ENCODE data around the gene CHRM4.

The CHRM4 gene

GRCh38 chr11:46391578-46392420 is at the start of gene CHRM4:
CHRM4 (minus strand) TSS chr11:46391776; CDS start chr11:46386557, 5,219 bp downstream.
- Histone ChIP-seq H3K4me3 (peak within 1 kb of the TSS; percentile 8 to 40 (median 29)), H3K27ac (no peak within 1 kb of the TSS)

- Histone ChIP-seq H3K4me3 (no peak overlapping the region), H3K27ac (no peak overlapping the region)
Observed at GRCh38 chr11:46438211-46438610, 46.6 kb upstream of the CHRM4 start.

- no peak overlapping the region for H3K27ac ChIP-seq
- no peak overlapping the region for H3K4me3 ChIP-seq
Observed at GRCh38 chr11:46437122-46437689, 45.6 kb upstream of the CHRM4 start.

GRCh38 chr11:46436113-46436512 is 44.5 kb upstream of the CHRM4 start:
- H3K27ac ChIP-seq, result no peak overlapping the region
- no peak overlapping the region for H3K4me3 ChIP-seq

GRCh38 chr11:46435679-46436078 is 44.1 kb upstream of the CHRM4 start:
- Histone ChIP-seq H3K27ac (no peak overlapping the region), H3K4me3 (no peak overlapping the region)

DNA sequence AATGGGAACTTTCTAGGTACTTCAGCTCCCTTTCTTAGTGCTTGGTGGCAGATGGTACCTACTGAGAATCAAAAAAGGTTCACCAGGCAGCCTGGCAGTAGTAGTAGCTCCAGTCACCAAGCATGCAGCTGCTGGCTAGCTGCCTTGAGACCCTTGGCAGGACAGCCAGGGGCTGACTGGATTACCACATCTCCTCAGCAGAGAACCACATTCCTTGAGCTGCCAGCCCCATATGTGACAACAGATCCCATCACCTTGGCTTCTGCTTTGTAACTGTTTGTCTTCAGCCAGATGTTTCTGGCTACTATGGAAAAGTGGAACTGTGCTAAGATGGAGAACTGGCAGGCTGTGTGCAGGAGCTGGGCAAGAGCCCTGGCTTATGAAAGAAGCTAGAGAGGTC is 39.6 kb upstream of the CHRM4 start:
- H3K4me3 ChIP-seq, result no peak overlapping the region
- H3K27ac ChIP-seq, result peak overlapping the region in 2 of 21 experiments; percentile 11 to 56

GRCh38 chr11:46429717-46430116 is 38.1 kb upstream of the CHRM4 start:
- H3K4me3 ChIP-seq, result no peak overlapping the region
- H3K27ac ChIP-seq, result peak overlapping the region in 4 of 21 experiments; percentile 19 to 56 (median 44)

DNA sequence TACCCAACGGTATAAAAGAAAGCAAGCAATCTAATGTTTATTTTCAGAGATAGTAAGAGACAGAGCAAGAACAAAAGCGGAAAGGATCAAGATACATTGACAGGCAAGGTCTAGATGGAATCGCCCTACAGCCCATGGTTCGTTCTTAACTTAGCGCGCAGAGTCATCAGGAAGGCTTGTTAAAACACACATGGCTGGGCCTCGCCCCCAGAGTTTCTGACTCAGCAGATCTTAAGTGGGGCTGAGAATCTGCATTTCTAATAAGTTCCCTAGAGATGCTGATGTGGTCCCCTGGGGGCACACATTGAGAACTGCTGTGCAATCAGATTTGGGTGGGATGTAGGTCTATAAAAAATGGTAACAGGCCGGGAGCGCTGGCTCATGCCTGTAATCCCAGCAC is 35.8 kb upstream of the CHRM4 start:
- no peak overlapping the region for H3K4me3 ChIP-seq
- H3K27ac ChIP-seq, result no peak overlapping the region

DNA sequence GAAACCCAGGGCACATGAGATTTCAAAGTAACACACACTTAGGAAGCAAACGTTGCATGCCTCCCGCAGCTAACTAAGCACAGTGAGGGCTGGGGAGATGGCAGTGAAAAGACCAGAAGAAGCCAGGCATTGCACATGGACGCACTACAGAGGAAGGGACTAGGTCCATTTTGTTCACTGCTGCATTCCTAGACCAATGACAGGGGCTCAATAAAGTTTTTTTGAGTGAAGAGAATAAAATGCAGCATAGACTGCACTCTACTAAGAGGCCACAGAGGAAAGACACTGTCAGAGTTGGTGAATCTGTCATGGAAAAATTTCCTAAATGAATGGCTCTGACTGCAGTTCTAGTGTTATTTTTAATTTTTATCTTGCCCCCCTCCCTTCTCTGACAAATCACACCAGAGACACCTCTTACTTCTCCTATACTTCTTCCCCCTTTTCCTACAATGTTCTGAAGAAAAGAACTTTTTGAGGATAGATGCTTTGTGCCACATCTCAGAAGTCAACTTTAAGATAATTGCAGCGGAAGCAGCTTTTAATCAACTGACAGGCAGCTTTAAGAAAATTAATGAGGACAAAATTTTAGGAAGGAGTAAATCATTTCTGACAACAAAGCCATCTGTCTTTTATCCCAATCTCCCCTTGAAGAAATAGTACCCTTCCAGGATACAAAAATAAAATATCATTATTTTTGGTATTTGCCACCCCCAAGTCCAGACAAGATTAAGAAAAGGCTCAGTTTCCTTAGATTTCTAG is 34.8 kb upstream of the CHRM4 start:
- Histone ChIP-seq H3K27ac (no peak overlapping the region), H3K4me3 (no peak overlapping the region)

GRCh38 chr11:46422588-46422987 is 31.0 kb upstream of the CHRM4 start:
- Histone ChIP-seq H3K4me3 (no peak overlapping the region), H3K27ac (no peak overlapping the region)

DNA sequence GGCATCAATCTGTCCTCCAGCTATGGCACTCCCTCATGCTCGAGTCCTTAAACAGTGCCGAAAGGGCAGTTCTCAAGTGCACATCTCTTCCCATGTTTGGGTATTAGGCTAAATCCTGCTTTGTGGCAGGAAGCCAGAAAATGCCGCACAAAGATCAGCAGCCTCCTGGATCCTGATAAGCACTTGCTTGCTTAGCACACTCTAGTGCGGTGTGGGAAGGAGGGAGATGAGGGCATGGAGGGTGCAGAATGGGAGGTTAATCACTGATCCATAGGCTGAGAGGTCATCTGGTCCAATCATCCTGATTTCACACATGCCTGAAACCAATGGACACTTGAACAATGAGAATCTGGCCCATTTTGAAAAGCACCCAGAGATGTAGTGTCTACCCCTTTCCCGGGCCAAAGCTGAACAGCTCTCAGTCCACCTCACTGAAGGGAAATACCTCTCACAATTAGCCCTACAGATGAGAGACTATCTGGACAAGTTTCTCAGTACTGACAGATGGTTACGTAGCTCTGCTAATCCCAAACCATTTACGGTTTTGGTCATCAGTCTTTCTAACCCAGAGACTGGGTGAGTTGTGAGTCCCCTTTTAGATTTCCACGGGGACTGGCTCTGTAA is 29.8 kb upstream of the CHRM4 start:
- Histone ChIP-seq H3K27ac (no peak overlapping the region), H3K4me3 (no peak overlapping the region)

- no peak overlapping the region for H3K27ac ChIP-seq
- no peak overlapping the region for H3K4me3 ChIP-seq
Observed at GRCh38 chr11:46420513-46420912, 28.9 kb upstream of the CHRM4 start.

- no peak overlapping the region for H3K27ac ChIP-seq
Observed at GRCh38 chr11:46418751-46419150, 27.2 kb upstream of the CHRM4 start.

DNA sequence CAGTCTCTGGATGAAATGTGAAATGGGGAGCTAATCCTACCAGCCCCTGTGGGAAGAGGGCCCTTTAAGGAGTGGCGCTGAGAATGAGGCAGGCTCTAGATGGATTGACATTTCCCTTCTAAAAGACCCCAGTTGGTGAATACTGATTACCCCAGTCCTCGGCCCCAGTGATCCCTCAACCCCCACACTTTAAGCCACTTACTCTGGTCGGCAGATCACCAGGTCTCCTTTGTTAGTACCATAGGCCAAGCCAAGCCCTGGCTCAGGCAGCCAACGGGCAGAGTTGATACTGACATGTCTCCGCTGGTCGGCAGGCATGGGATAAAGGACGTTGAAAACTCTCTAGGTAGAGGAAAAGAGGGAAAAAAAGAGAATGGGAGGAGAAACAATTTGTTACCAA is 26.1 kb upstream of the CHRM4 start:
- no peak overlapping the region for H3K4me3 ChIP-seq
- H3K27ac ChIP-seq, result no peak overlapping the region

More at GRCh38 chr11:46418751-46419150, 27.2 kb upstream of the CHRM4 start:
- H3K4me3 ChIP-seq, result no peak overlapping the region

DNA sequence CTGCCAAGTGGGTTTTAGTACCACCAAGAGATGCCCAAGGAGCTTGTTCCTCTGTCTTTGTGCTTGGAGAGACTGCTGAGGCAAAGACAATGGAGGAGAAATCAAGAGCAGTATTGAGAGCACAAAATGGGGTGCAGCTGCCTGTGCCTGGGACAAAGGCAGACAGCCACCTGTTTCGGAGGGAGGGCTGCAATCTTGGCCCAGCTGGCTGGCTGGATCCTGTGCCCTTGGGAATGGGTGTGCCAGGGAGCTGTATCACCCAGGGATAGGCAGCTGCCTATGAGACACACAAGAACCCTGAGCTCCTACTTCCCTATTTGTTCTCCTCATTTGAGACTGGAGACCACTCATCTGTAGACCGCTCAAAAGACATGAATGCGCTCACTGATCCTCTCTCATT is 23.3 kb upstream of the CHRM4 start:
- H3K4me3 ChIP-seq, result no peak overlapping the region
- no peak overlapping the region for H3K27ac ChIP-seq

- Histone ChIP-seq H3K27ac (no peak overlapping the region), H3K4me3 (no peak overlapping the region)
Observed at GRCh38 chr11:46414466-46414796, 22.9 kb upstream of the CHRM4 start.

- Histone ChIP-seq H3K27ac (no peak overlapping the region), H3K4me3 (no peak overlapping the region)
Observed at GRCh38 chr11:46413760-46414465, 22.3 kb upstream of the CHRM4 start.

- Histone ChIP-seq H3K4me3 (no peak overlapping the region), H3K27ac (no peak overlapping the region)
Observed at GRCh38 chr11:46410021-46410420, 18.4 kb upstream of the CHRM4 start.

GRCh38 chr11:46408407-46408986 is 16.9 kb upstream of the CHRM4 start:
- no peak overlapping the region for H3K4me3 ChIP-seq

More at GRCh38 chr11:46408407-46408986, 16.9 kb upstream of the CHRM4 start:
- H3K27ac ChIP-seq, result no peak overlapping the region
